Smooth muscle cell (in vitro differentiated cells): Measurements from ENCODE around the gene SYNE2. TPM values are rescaled to one million over a fixed set of nuclear protein-coding genes. Genes with fewer than 3 reads are reported as not detected.
"Not testable (repeated sequence)": the region's sequence is repeated elsewhere in the genome, so short reads cannot be mapped to it uniquely, and the experiment has no call there.

Experiments
- DNase-seq: peaks from one replicate; lab custom pipeline; 2025; ENCODE audit not compliant: unreplicated experiment; lab: John Stamatoyannopoulos, UW
- H2AFZ ChIP-seq: fragments of 200-600 bp; sonication (generic); 2 replicates; pipeline ENCODE4 v1.6.0; 2016; ENCODE audit warnings: antibody characterized with exemption, low read depth, mild to moderate bottlenecking
- H3F3A ChIP-seq: fragments of 200-600 bp; sonication (generic); 2 replicates; pipeline ENCODE4 v1.6.0; 2017; ENCODE audit warnings: antibody characterized with exemption, low read depth
- H3K27ac ChIP-seq: fragments of 200-600 bp; sonication (generic); 2 replicates; pipeline ENCODE4 v1.5.1; 2016; ENCODE audit warnings: low read depth, mild to moderate bottlenecking
- H3K27me3 ChIP-seq: fragments of 200-600 bp; sonication (generic); 2 replicates; pipeline ENCODE4 v1.6.1; 2016; ENCODE audit warnings: low read depth, mild to moderate bottlenecking
- H3K36me3 ChIP-seq: fragments of 200-600 bp; sonication (generic); 2 replicates; pipeline ENCODE4 v1.5.1; 2016; ENCODE audit warnings: low read depth
- H3K4me1 ChIP-seq: fragments of 200-600 bp; sonication (generic); 2 replicates; pipeline ENCODE4 v1.5.1; 2016; ENCODE audit warnings: low read depth
- H3K4me2 ChIP-seq: fragments of 200-600 bp; sonication (generic); 2 replicates; pipeline ENCODE4 v1.6.0; 2016; ENCODE audit warnings: mild to moderate bottlenecking
- H3K4me3 ChIP-seq: fragments of 200-600 bp; sonication (generic); 2 replicates; pipeline ENCODE4 v1.5.1; 2016; ENCODE audit warnings: mild to moderate bottlenecking
- H3K79me2 ChIP-seq: fragments of 200-600 bp; sonication (generic); 2 replicates; pipeline ENCODE4 v1.6.0; 2016; ENCODE audit warnings: low read depth, mild to moderate bottlenecking
- H3K9ac ChIP-seq: fragments of 200-600 bp; sonication (generic); 2 replicates; pipeline ENCODE4 v1.6.0; 2016; ENCODE audit warnings: low read depth
- H3K9me3 ChIP-seq: fragments of 200-600 bp; sonication (generic); replicated peaks from 2 replicates; pipeline ENCODE4 v1.5.1; 2016; ENCODE audit warnings: low read depth
- H4K20me1 ChIP-seq: fragments of 200-600 bp; sonication (generic); 2 replicates; pipeline ENCODE4 v1.6.0; 2016; ENCODE audit warnings: low read depth
- WGBS: methylation state at CpG from one replicate; pipeline ENCODE4 v1.1.7; 2016; ENCODE audit warnings: low lambda C conversion rate; 5-methylcytosine and 5-hydroxymethylcytosine counted together
- polyA plus RNA-seq: library from polyadenylated mRNA; unstranded; fragments of >200 nt; fragmentation: Nextera tagmentation; extraction: Ambion mirVana; gene quantifications from 2 replicates; pipeline ENCODE4 v1.2.1, GENCODE V29; 2016
- total RNA-seq: library from RNA; depleted of rRNA; stranded (reverse); fragments of >200 nt; gene quantifications from 2 replicates; pipeline ENCODE4 v1.2.3, GENCODE V29; 2014
- TF ChIP-seq, protein P1 (sequence below): fragments of 200-600 bp; sonication (generic); IDR thresholded peaks from 2 replicates; pipeline ENCODE4 v1.5.1; 2017; ENCODE audit warnings: borderline replicate concordance, mild to moderate bottlenecking, antibody characterized with exemption; ENCODE audit not compliant: insufficient read depth, poor library complexity, severe bottlenecking

SYNE2 gene
- total and polyA plus RNA-seq, 2 experiments from 2014 or later, result 4.8 to 20.9 TPM

DNA sequence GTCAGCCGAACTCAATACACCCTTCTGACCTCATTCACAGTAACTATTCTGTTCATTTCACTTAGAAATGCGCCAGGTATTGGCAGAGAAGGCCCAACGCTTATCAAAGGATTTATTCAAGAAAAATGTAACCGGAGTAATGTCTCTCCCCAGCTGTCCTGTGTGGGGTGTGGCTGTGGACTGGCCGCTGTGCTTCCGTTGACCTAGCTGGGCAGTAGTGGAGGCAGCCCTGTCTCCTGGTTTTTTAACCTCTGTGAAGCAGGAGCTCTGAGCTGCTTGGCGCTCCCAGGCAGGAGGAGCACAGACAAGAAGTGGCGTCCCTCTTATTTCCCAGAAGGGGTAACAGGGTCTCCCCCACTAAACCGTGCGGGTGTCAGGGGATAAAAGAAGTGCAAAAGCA, 356.2 kb downstream of the SYNE2 start:
- H3K9me3 ChIP-seq, result no peaks in the 10 kb centered on the region
- H3K4me2 ChIP-seq, result no peak overlapping the region
- peaks cover 4% of the 10 kb centered on the region for H3K4me1 ChIP-seq
- no peak overlapping the region for H3K9ac ChIP-seq
- no peak for DNase-seq
- H3K79me2 ChIP-seq, result no peaks in the 10 kb centered on the region
- H3K27me3 ChIP-seq, result no peaks in the 10 kb centered on the region
- WGBS, result 91% methylated on average over 10 of the region's 10 CpGs
- H2AFZ ChIP-seq, result no peak overlapping the region
- H3K27ac ChIP-seq, result no peak overlapping the region
- no peaks in the 10 kb centered on the region for H3K36me3 ChIP-seq
- TF ChIP-seq, protein P1, sequence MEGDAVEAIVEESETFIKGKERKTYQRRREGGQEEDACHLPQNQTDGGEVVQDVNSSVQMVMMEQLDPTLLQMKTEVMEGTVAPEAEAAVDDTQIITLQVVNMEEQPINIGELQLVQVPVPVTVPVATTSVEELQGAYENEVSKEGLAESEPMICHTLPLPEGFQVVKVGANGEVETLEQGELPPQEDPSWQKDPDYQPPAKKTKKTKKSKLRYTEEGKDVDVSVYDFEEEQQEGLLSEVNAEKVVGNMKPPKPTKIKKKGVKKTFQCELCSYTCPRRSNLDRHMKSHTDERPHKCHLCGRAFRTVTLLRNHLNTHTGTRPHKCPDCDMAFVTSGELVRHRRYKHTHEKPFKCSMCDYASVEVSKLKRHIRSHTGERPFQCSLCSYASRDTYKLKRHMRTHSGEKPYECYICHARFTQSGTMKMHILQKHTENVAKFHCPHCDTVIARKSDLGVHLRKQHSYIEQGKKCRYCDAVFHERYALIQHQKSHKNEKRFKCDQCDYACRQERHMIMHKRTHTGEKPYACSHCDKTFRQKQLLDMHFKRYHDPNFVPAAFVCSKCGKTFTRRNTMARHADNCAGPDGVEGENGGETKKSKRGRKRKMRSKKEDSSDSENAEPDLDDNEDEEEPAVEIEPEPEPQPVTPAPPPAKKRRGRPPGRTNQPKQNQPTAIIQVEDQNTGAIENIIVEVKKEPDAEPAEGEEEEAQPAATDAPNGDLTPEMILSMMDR, result no peak
- H4K20me1 ChIP-seq, result no peaks in the 10 kb centered on the region
- no peak overlapping the region for H3K4me3 ChIP-seq
- peaks cover 11% of the 10 kb centered on the region for H3F3A ChIP-seq

DNA sequence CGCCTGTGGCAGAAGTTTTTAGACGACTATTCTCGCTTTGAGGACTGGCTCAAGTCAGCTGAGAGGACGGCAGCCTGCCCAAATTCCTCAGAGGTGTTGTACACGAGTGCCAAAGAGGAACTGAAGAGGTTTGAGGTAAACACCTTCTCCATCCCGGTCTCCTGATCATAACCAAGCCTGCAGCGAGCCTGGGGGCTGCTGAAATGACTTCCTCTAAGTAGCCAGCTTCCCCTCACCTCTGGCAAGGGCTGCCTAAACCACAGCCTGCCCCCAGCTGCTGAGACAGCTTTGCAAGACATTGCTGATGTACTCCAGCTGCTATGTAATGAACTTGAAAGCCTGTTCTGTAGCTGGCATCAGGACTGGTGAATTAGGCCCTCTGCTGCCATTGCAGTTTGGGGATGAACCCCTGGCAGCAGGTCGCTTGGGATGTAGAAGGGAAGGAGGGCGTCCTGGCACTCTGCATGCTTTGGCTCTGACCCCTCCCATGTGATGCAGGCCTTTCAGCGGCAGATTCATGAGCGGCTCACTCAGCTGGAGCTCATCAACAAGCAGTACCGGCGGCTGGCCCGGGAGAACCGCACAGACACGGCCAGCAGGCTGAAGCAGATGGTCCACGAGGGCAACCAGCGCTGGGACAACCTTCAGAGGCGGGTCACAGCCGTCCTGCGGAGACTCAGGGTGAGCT, 356.8 kb downstream of the SYNE2 start:
- TF ChIP-seq, protein P1, result no peak
- no peak overlapping the region for H2AFZ ChIP-seq

DNA sequence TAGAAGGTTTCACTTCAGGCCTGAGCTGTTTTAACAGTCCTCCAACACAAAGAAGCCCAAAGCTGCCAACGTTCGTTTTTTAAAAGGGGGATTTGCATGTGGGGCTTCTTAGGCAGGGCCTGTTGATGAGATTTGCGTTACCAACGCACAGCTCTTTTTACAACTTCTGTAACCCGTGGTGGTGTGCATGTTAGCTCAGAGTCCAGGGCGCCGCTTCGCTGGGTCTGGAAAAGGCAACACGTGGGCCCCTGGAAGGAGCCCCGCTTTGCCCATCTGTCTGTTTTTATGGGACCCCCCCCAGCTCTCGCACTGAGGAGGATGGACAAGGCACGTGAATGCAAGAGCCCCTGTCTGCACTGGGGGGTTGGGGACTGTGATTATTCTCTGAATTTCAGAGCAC, 357.4 kb downstream of the SYNE2 start:
- WGBS, result 92% methylated on average over 12 of the region's 12 CpGs
- no peak for DNase-seq
- TF ChIP-seq, protein P1, result no peak
- H2AFZ ChIP-seq, result no peak overlapping the region
- H3K4me3 ChIP-seq, result no peak overlapping the region
- H3K36me3 ChIP-seq, result no peaks in the 10 kb centered on the region
- H4K20me1 ChIP-seq, result no peaks in the 10 kb centered on the region
- H3K27me3 ChIP-seq, result no peaks in the 10 kb centered on the region
- H3K79me2 ChIP-seq, result no peaks in the 10 kb centered on the region
- no peak overlapping the region for H3K9ac ChIP-seq
- peaks cover 14% of the 10 kb centered on the region for H3F3A ChIP-seq
- H3K4me1 ChIP-seq, result peaks cover 5% of the 10 kb centered on the region
- no peak overlapping the region for H3K27ac ChIP-seq
- no peaks in the 10 kb centered on the region for H3K9me3 ChIP-seq
- no peak overlapping the region for H3K4me2 ChIP-seq

More for the DNA sequence above, 356.8 kb downstream of the SYNE2 start:
- no peak for DNase-seq
- Histone ChIP-seq H3F3A (peaks cover 14% of the 10 kb centered on the region), H3K4me2 (no peak overlapping the region), H3K27me3 (no peaks in the 10 kb centered on the region), H3K9me3 (no peaks in the 10 kb centered on the region), H3K79me2 (no peaks in the 10 kb centered on the region), H3K27ac (no peak overlapping the region), H3K4me1 (peaks cover 5% of the 10 kb centered on the region), H3K4me3 (no peak overlapping the region), H3K9ac (no peak overlapping the region), H3K36me3 (no peaks in the 10 kb centered on the region), H4K20me1 (no peaks in the 10 kb centered on the region)
- WGBS, result 94% methylated on average over 21 of the region's 21 CpGs

DNA sequence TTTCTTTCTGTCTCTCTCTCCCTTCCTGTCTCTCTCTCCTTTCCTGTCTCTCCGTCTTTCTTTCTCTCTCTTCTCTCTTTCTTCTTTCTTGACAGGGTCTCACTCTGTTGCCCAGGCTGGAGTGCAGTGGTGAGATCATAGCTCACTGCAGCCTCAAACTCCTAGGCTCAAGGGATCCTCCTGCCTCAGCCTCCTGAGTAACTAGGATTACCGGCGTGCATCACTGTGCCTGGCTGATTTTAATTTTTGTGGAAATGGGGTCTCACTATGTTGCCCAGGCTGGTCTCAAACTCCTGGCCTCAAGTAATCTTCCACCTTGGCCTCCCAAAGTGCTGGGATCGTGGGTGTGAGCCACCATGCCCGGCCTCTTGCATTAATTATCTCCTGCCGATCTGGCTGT, 358.1 kb downstream of the SYNE2 start:
- H3K4me3 ChIP-seq, H3K79me2 ChIP-seq, DNase-seq, H3K27ac ChIP-seq, H3K9ac ChIP-seq, H3K27me3 ChIP-seq, H3K9me3 ChIP-seq, H2AFZ ChIP-seq, H3K4me1 ChIP-seq, H4K20me1 ChIP-seq, H3K4me2 ChIP-seq, H3K36me3 ChIP-seq: not testable (repeated sequence)
- WGBS, result 94% methylated on average over 6 of the region's 6 CpGs
- peaks cover 14% of the 10 kb centered on the region for H3F3A ChIP-seq
